H4 (cell line): ENCODE data around the gene ZNF236. TPM values are rescaled to one million over a fixed set of nuclear protein-coding genes. Genes with fewer than 3 reads are reported as not detected.
"Not testable (repeated sequence)": the region's sequence is repeated elsewhere in the genome, so short reads cannot be mapped to it uniquely, and the experiment has no call there.

Experiments used
- DNase-seq: peaks from one replicate; pipeline ENCODE4 v3.0.0-alpha.2; 2015; ENCODE audit warnings: low spot score
- total RNA-seq: library from RNA; depleted of rRNA; stranded (reverse); fragments of >200 nt; shearing (Covaris generic); gene quantifications from 2 replicates; pipeline ENCODE4 v1.2.3, GENCODE V29; 2014

ZNF236 gene
- total RNA-seq, 1 experiment from 2014 or later: 4.9 TPM

- no peak for DNase-seq
Observed at GRCh38 chr18:76988031-76988826, 165.9 kb downstream of the ZNF236 start.

- no peak for DNase-seq
Observed at GRCh38 chr18:76988827-76989646, 166.7 kb downstream of the ZNF236 start.

GRCh38 chr18:76989647-76990190, 167.4 kb downstream of the ZNF236 start:
- no peak for DNase-seq

GRCh38 chr18:76990343-76991020, 168.1 kb downstream of the ZNF236 start:
- not testable (repeated sequence) for DNase-seq

GRCh38 chr18:76991021-76991688, 168.8 kb downstream of the ZNF236 start:
- no peak for DNase-seq

GRCh38 chr18:76992226-76993084, 170.1 kb downstream of the ZNF236 start:
- DNase-seq: no peak

- no peak for DNase-seq
Observed at GRCh38 chr18:76993085-76993382, 170.7 kb downstream of the ZNF236 start.

- no peak for DNase-seq
Observed at GRCh38 chr18:76993573-76993972, 171.2 kb downstream of the ZNF236 start.

- DNase-seq: no peak
Observed at GRCh38 chr18:76994086-76994654, 171.8 kb downstream of the ZNF236 start.

- no peak for DNase-seq
Observed at GRCh38 chr18:76995896-76996295, 173.5 kb downstream of the ZNF236 start.

- no peak for DNase-seq
Observed at GRCh38 chr18:76996429-76996828, 174.1 kb downstream of the ZNF236 start.

- no peak for DNase-seq
Observed at GRCh38 chr18:76997951-76998808, 175.8 kb downstream of the ZNF236 start.

GRCh38 chr18:76999077-76999476, 176.7 kb downstream of the ZNF236 start:
- no peak for DNase-seq

- DNase-seq: peak; percentile 44
Observed at GRCh38 chr18:77000527-77000926, 178.2 kb downstream of the ZNF236 start.

- DNase-seq: no peak
Observed at GRCh38 chr18:77001041-77001440, 178.7 kb downstream of the ZNF236 start.

GRCh38 chr18:77001979-77002378, 179.6 kb downstream of the ZNF236 start:
- DNase-seq: no peak

GRCh38 chr18:77002496-77002895, 180.1 kb downstream of the ZNF236 start:
- DNase-seq: no peak

GRCh38 chr18:77003316-77003715, 181.0 kb downstream of the ZNF236 start:
- DNase-seq: no peak
